GM10266 (cell line): ENCODE results near the gene RCVRN.
"Not testable (repeated sequence)": the region's sequence is repeated elsewhere in the genome, so short reads cannot be mapped to it uniquely, and the experiment has no call there.

ENCODE experiments used
- DNase-seq: peaks from one replicate; pipeline ENCODE4 v3.0.0; 2012; ENCODE audit errors: extremely low spot score
- TF ChIP-seq, protein P1 (sequence below): IDR thresholded peaks from 2 replicates; pipeline ENCODE4 v1.5.1; 2012; ENCODE audit warnings: mild to moderate bottlenecking, low read depth; ENCODE audit not compliant: control insufficient read depth, insufficient read depth; ENCODE audit errors: missing control alignments

RCVRN gene

GRCh38 chr17:9924735-9925191, 19.7 kb upstream of the RCVRN start:
- DNase-seq: peak; percentile 73
- TF ChIP-seq, protein P1, sequence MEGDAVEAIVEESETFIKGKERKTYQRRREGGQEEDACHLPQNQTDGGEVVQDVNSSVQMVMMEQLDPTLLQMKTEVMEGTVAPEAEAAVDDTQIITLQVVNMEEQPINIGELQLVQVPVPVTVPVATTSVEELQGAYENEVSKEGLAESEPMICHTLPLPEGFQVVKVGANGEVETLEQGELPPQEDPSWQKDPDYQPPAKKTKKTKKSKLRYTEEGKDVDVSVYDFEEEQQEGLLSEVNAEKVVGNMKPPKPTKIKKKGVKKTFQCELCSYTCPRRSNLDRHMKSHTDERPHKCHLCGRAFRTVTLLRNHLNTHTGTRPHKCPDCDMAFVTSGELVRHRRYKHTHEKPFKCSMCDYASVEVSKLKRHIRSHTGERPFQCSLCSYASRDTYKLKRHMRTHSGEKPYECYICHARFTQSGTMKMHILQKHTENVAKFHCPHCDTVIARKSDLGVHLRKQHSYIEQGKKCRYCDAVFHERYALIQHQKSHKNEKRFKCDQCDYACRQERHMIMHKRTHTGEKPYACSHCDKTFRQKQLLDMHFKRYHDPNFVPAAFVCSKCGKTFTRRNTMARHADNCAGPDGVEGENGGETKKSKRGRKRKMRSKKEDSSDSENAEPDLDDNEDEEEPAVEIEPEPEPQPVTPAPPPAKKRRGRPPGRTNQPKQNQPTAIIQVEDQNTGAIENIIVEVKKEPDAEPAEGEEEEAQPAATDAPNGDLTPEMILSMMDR: peak; percentile 70

GRCh38 chr17:9922012-9922848, 17.2 kb upstream of the RCVRN start:
- no peak for DNase-seq

DNA sequence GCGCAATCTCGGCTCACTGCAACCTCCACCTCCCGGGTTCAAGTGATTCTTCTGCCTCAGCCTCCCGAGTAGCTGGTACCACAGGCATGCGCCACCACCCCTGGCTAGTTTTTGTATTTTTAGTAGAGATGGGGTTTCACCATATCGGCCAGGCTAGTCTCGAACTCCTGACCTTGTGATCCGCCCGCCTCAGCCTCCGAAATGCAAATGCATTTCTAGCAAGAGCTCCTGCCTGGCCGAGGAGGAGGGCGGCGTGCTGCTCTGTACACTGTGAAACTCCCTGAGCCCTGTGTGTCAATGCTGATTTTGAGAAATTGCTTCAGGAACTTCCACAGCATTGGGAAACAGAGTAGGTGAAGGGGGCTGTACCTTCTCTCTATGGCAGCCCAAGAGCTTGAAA, 16.1 kb upstream of the RCVRN start:
- not testable (repeated sequence) for DNase-seq

More at GRCh38 chr17:9922012-9922848, 17.2 kb upstream of the RCVRN start:
- TF ChIP-seq, protein P1: no peak

DNA sequence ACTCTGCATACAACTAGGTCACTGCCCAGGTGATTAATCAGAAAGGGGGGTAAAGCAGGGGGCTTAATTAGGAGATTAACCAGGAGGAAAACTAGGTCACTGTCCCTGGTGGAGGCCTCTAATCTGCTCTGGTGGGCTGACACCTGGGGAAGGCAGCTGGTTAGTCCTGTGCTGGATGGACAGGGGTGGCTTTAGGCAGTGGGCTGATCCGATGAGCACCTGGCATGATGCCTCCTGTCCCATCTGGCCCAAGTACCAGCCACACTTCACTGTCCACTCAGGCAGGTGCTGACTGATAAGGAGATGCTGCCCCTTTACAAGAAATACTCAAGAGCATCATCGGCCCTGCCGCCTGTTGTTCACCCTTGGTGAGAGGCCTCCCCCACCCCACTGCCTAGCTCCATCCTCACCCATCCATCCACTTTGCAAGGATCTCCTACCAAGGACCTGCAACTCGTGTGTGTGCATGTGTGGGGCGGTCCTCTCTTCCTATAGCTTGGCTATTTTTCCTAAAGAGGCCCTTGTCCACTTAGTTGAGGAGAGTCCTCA, 13.8 kb upstream of the RCVRN start:
- DNase-seq: no peak
- TF ChIP-seq, protein P1: no peak

GRCh38 chr17:9918352-9918751, 13.3 kb upstream of the RCVRN start:
- TF ChIP-seq, protein P1: no peak
- no peak for DNase-seq

GRCh38 chr17:9917801-9918200, 12.7 kb upstream of the RCVRN start:
- no peak for DNase-seq
- TF ChIP-seq, protein P1: no peak

- no peak for DNase-seq
- TF ChIP-seq, protein P1: no peak
Measured at GRCh38 chr17:9917131-9917530, 12.1 kb upstream of the RCVRN start.

GRCh38 chr17:9916108-9916507, 11.0 kb upstream of the RCVRN start:
- TF ChIP-seq, protein P1: no peak

More at GRCh38 chr17:9916108-9916507, 11.0 kb upstream of the RCVRN start:
- DNase-seq: no peak
